Aorta (tissue), 5 donors: Measurements from ENCODE around the gene NCKAP5L. TPM values are rescaled to one million over a fixed set of nuclear protein-coding genes. Genes with fewer than 3 reads are reported as not detected.

ENCODE experiments used
- ATAC-seq: fragments of 200-7000 bp; cut with Tn5 transposase; one replicate; pipeline ENCODE4 v1.9.1; 2022; ENCODE audit warnings: moderate library complexity; ENCODE audit not compliant: low FRiP score
- DNase-seq, 2 donors: peaks; one replicate each; pipeline ENCODE4 v3.0.0-alpha.2; 2020
- H3K27ac ChIP-seq, 2 donors: one replicate each; pipeline ENCODE4 v1.5.1; 2013; ENCODE audit warnings: low read length in 2 of 2, mild to moderate bottlenecking in 2 of 2, moderate library complexity in 2 of 2, control low read depth in 1 of 2, inconsistent platforms in 1 of 2, low read depth in 1 of 2
- H3K27me3 ChIP-seq, 2 donors: one replicate each; pipeline ENCODE4 v1.6.1; 2013; ENCODE audit warnings: control low read depth in 1 of 2, low read length in 1 of 2, mild to moderate bottlenecking in 1 of 2, moderate library complexity in 1 of 2; ENCODE audit not compliant: insufficient read depth in 2 of 2, control insufficient read depth in 1 of 2
- H3K36me3 ChIP-seq, 2 donors: one replicate each; pipeline ENCODE4 v1.6.1; 2013; ENCODE audit warnings: control low read depth in 1 of 2, low read length in 1 of 2, mild to moderate bottlenecking in 1 of 2; ENCODE audit not compliant: insufficient read depth in 2 of 2, control insufficient read depth in 1 of 2
- H3K4me1 ChIP-seq, 2 donors: one replicate each; pipeline ENCODE4 v1.6.1; 2013; ENCODE audit warnings: low read length in 2 of 2, control low read depth in 1 of 2, mild to moderate bottlenecking in 1 of 2, moderate library complexity in 1 of 2; ENCODE audit not compliant: insufficient read depth in 2 of 2, control insufficient read depth in 1 of 2
- H3K4me3 ChIP-seq, 2 donors: one replicate each; pipeline ENCODE4 v1.5.1; 2013; ENCODE audit warnings: low read length in 2 of 2, control low read depth in 1 of 2, mild to moderate bottlenecking in 1 of 2
- H3K9me3 ChIP-seq: one replicate; pipeline ENCODE4 v1.6.1; 2013; ENCODE audit warnings: mild to moderate bottlenecking, low read length; ENCODE audit not compliant: control insufficient read depth
- WGBS, 2 donors: extraction: QIAGEN DNeasy Blood & Tissue Kit; methylation state at CpG; one replicate each; pipeline ENCODE4 v1.1.7; 2013; 5-methylcytosine and 5-hydroxymethylcytosine counted together
- intact Hi-C, 2 donors: fragments of 100-400 bp; cut with DNase I; formaldehyde crosslinking; loops; one replicate each; pipeline versions ENCODE4 v1.14.2 to v1.15.0; 2022
- polyA plus RNA-seq, 2 donors: library from polyadenylated mRNA; stranded (reverse); fragments of 200-250 nt; gene quantifications; one replicate each; pipeline ENCODE4 v1.2.3, GENCODE V29; 2013
- total RNA-seq, 2 donors: library from RNA; stranded (reverse); fragmentation: NEBNext Ultra II Directional; extraction: Animal tissue kit (Norgen Biotek cat#: 25700); gene quantifications; one replicate each; pipeline ENCODE4 v1.2.1, GENCODE V29; 2021
- donor health status: healthy with polysubstance abuse.
- donor health status: Bipolar disorder and iron deficiency.
- donor health status: DM: no; HTN: no; CAD: no.
- donor health status: DM: no; HTN: no; CAD: no.
- donor health status: DM: yes; HTN: yes; CAD: no.

NCKAP5L gene
- total and polyA plus RNA-seq, 4 donors = 3.5 to 38.7 (median 18.5) TPM

- intact Hi-C loops = no loop called here
- no peak for ATAC-seq
- DNase-seq = peak in 1 of 2 donors; percentile 56
- H3K27me3 ChIP-seq = no peaks in the 10 kb centered on the region
- WGBS, 2 donors = 83 to 84% methylated on average over 6 of the region's 6 CpGs
- H3K4me3 ChIP-seq = no peak overlapping the region
- no peaks in the 10 kb centered on the region for H3K9me3 ChIP-seq
- H3K4me1 ChIP-seq = peaks cover 0 to 2% of the 10 kb centered on the region in 2 donors
- H3K27ac ChIP-seq = no peak overlapping the region
- no peaks in the 10 kb centered on the region for H3K36me3 ChIP-seq
Observed at GRCh38 chr12:49823951-49824350, 4.3 kb downstream of the NCKAP5L start.

- 70 to 92% methylated on average over 1 of the region's 1 CpG for WGBS, 2 donors
- ATAC-seq (no peak), DNase-seq (no peak)
- no peaks in the 10 kb centered on the region for H3K9me3 ChIP-seq
- no peaks in the 10 kb centered on the region for H3K27me3 ChIP-seq
- H3K4me1 ChIP-seq = peaks cover 0 to 2% of the 10 kb centered on the region in 2 donors
- no peak overlapping the region for H3K4me3 ChIP-seq
- H3K27ac ChIP-seq = no peak overlapping the region
- intact Hi-C loops = no loop called here
- no peaks in the 10 kb centered on the region for H3K36me3 ChIP-seq
Observed at GRCh38 chr12:49823350-49823749, 4.9 kb downstream of the NCKAP5L start.

DNA sequence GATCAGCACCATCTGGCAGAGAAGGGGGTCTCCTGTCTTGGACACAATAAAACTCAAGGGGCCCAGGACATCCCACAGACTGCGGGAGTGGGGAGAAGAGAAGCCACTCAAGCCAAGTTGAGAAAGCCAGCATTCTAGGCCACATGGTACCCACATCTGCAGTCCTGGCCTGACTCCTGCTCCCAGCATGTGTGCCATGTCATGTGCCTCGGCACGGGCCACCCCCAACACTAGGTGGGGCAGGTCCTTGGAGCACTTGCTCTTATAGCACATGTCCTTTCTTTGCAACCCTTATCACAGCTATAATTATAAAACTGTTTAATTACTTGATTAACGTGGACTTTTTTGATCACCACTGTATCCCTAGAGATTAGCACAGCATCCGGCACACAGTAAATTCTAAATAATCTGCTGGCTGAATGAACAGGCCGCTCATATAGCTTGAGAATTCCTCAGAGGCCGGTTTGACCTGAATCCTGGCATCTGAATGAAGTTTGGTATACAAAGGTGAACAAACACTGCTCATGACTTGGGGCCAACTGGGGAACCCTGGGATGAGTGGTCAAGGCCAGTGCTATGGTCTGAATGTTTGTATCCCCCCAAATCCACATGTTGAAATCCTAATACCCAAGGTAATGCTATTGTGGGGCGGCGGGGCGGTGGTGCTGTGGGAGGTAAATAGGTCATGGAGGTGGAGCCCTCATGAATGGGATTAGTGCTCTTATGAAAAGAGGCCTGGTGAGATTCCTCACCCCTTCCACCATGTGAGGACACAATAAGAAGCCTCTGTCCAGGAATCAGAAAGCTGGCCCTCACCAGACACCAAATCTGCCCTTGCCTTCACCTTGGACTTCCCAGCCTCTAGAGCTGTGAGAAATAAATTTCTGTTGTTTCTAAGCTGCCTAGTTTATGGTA is 6.6 kb downstream of the NCKAP5L start:
- Histone ChIP-seq H3K27ac (no peak overlapping the region), H3K9me3 (no peaks in the 10 kb centered on the region), H3K36me3 (no peaks in the 10 kb centered on the region), H3K27me3 (no peaks in the 10 kb centered on the region), H3K4me3 (no peak overlapping the region), H3K4me1 (peaks cover 0 to 2% of the 10 kb centered on the region in 2 donors)
- WGBS, 2 donors = 85 to 89% methylated on average over 10 of the region's 10 CpGs
- peak in 1 of 2 donors; percentile 63 for DNase-seq
- no peak for ATAC-seq
- intact Hi-C loops = no loop called here

DNA sequence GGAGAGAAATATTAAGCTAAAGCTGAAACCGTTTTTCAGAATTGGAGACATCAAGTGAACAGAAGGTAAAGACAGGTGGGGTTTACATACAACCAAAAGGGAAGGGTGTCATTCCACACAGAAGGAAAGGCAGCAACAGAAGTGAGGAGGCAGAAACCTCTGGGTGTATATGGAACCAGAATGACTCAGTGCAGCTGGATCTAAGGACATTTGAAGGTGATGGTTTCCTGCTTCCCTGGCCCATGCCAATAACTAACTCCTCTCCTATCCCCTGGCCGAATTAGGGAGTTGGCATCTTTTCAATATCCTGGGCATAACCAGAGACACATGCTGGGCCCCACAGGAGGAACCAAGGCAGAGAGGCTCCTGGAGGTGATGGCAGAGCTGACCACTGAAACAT is 8.4 kb downstream of the NCKAP5L start:
- Histone ChIP-seq H3K4me1 (no peaks in the 10 kb centered on the region), H3K27ac (no peak overlapping the region), H3K9me3 (no peaks in the 10 kb centered on the region), H3K4me3 (no peak overlapping the region), H3K27me3 (no peaks in the 10 kb centered on the region), H3K36me3 (no peaks in the 10 kb centered on the region)
- DNase-seq (no peak), ATAC-seq (no peak)
- 45 to 51% methylated on average over 2 of the region's 2 CpGs for WGBS, 2 donors
- intact Hi-C loops = no loop called here

- DNase-seq (no peak), ATAC-seq (no peak)
- Histone ChIP-seq H3K4me3 (no peak overlapping the region), H3K36me3 (no peaks in the 10 kb centered on the region), H3K9me3 (no peaks in the 10 kb centered on the region), H3K27ac (no peak overlapping the region), H3K4me1 (no peaks in the 10 kb centered on the region), H3K27me3 (no peaks in the 10 kb centered on the region)
- 66 to 69% methylated on average over 7 of the region's 7 CpGs for WGBS, 2 donors
- intact Hi-C loops = no loop called here
Observed at GRCh38 chr12:49818241-49818895, 9.8 kb downstream of the NCKAP5L start.

- DNase-seq (no peak), ATAC-seq (no peak)
- no peaks in the 10 kb centered on the region for H3K36me3 ChIP-seq
- intact Hi-C loops = no loop called here
- 89 to 91% methylated on average over 1 of the region's 1 CpG for WGBS, 2 donors
- no peaks in the 10 kb centered on the region for H3K27me3 ChIP-seq
- H3K4me3 ChIP-seq = no peak overlapping the region
- H3K9me3 ChIP-seq = no peaks in the 10 kb centered on the region
- no peak overlapping the region for H3K27ac ChIP-seq
- H3K4me1 ChIP-seq = peaks cover 0 to 2% of the 10 kb centered on the region in 2 donors
Observed at GRCh38 chr12:49813131-49813530, 15.1 kb downstream of the NCKAP5L start.

DNA sequence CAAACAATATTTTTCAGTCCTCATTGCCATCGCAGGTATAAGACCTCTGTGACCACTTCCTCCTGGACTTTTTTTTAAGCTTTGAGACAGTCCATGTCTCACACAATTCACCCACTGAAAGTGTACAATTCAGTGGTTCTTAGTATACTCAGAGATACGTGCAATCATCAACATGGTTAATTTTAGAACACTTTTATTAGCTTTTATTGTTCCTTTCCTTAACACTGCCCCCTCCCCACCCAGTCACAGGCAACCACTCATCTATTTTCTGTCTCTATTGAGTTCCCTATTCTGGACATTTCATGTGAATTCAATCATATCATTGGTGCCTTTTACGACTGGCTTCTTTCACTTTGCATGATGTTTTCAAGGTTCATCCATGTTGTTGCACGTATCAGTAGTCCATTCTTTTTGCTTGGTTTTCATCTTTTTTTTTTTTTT is 16.2 kb downstream of the NCKAP5L start:
- no peak for ATAC-seq
- Histone ChIP-seq H3K27me3 (no peaks in the 10 kb centered on the region), H3K27ac (no peak overlapping the region), H3K4me3 (no peak overlapping the region), H3K4me1 (peaks cover 0 to 2% of the 10 kb centered on the region in 2 donors), H3K36me3 (no peaks in the 10 kb centered on the region), H3K9me3 (no peaks in the 10 kb centered on the region)
- intact Hi-C loops = no loop called here
- WGBS, 2 donors = 80 to 84% methylated on average over 4 of the region's 4 CpGs
- DNase-seq = no peak

DNA sequence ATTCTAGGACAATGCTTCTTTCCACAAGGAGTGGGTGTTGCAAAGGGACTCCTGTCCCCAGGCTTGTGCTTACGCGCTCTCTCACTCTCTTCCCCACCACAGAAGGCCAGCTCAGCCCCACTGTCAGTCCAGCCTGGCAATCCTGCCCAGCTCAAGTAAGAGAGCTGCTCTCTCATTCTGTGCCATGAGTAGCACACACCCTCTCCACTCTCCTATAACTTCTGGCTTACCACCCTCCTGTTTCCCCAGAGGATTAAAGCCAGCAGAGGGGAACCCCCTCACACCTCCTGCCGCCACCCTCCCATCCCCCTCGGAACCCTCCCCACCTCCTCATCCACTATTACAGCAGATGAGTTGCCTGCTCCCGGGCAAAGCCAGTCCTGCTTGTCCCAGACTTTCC is 17.1 kb downstream of the NCKAP5L start:
- intact Hi-C loops = no loop called here
- Histone ChIP-seq H3K4me1 (peaks cover 0 to 2% of the 10 kb centered on the region in 2 donors), H3K36me3 (no peaks in the 10 kb centered on the region), H3K4me3 (no peak overlapping the region), H3K27ac (no peak overlapping the region), H3K27me3 (no peaks in the 10 kb centered on the region), H3K9me3 (no peaks in the 10 kb centered on the region)
- 71 to 82% methylated on average over 5 of the region's 5 CpGs for WGBS, 2 donors
- peak in 1 of 2 donors; percentile 28 for DNase-seq
- ATAC-seq = no peak
